ENCODE data around the gene ZNF285. TPM values are rescaled to one million over a fixed set of nuclear protein-coding genes. Genes with fewer than 3 reads are reported as not detected.

ZNF285 gene
- 3.9 and 4.4 TPM in 2 replicates for total RNA-seq

GRCh38 chr19:44401139-44402115, at the start of gene ZNF285:
Gene ZNF285, minus strand, starts transcription at chr19:44401608. Its CDS starts 4,395 bp downstream, at chr19:44397213.

GRCh38 chr19:44447916-44448674, 46.7 kb upstream of the ZNF285 start, which contains the start of gene ZNF229:
Gene ZNF229, minus strand, starts transcription at chr19:44448472. Its CDS starts 5,625 bp downstream, at chr19:44442847.

GRCh38 chr19:44356383-44357111, 44.9 kb downstream of the ZNF285 start, which contains the start of gene ZNF112:
Gene ZNF112, minus strand, starts transcription at chr19:44356680. Its CDS starts 16,141 bp downstream, at chr19:44340539.

Other genes starting within 250 kb of the ZNF285 start
- gene ZNF226, start 236.5 kb downstream of the ZNF285 start, total RNA-seq: 26.7 and 27.1 TPM in 2 replicates
- 21.8 and 25.3 TPM in 2 replicates for gene ZNF227, start 189.1 kb downstream of the ZNF285 start, total RNA-seq
- gene ZNF233, start 141.7 kb downstream of the ZNF285 start, total RNA-seq: 0.91 and 1.3 TPM in 2 replicates
- 3.0 and 5.1 TPM in 2 replicates for gene ZNF235, start 96.6 kb downstream of the ZNF285 start, total RNA-seq
- 9.8 and 11.1 TPM in 2 replicates for gene ZNF112, start 44.9 kb downstream of the ZNF285 start, total RNA-seq
- gene ZNF229, start 46.9 kb upstream of the ZNF285 start, total RNA-seq: 12.0 and 13.3 TPM in 2 replicates
- gene ZNF180, start 98.9 kb upstream of the ZNF285 start, total RNA-seq: 7.6 and 10.4 TPM in 2 replicates
- gene CEACAM20, start 128.1 kb upstream of the ZNF285 start, total RNA-seq: not detected in 2 replicates
- gene IGSF23, start 212.0 kb upstream of the ZNF285 start, total RNA-seq: 0.26 and 0.86 TPM in 2 replicates
- 86.0 and 95.1 TPM in 2 replicates for gene PVR, start 242.3 kb upstream of the ZNF285 start, total RNA-seq

Data from articular chondrocyte of knee joint (primary cell).